HepG2 (cell line): Measurements from ENCODE around the gene HOXA7. TPM values are rescaled to one million over a fixed set of nuclear protein-coding genes. Genes with fewer than 3 reads are reported as not detected.

Source experiments
- HNRNPL ChIP-seq: fragments of 200-400 bp; formaldehyde crosslinking; IDR thresholded peaks from 2 replicates; pipeline ENCODE4 v1.6.1; 2017; ENCODE audit warnings: mild to moderate bottlenecking, low read depth, low read length
- TSC22D2 ChIP-seq: sonication (generic); formaldehyde crosslinking; IDR thresholded peaks from 2 replicates; pipeline ENCODE4 v1.5.1; 2020; ENCODE audit warnings: missing genetic modification reagents, mild to moderate bottlenecking, borderline replicate concordance
- ZNF274 ChIP-seq: sonication (generic); formaldehyde crosslinking; IDR thresholded peaks from 2 replicates; pipeline ENCODE4 v1.5.1; 2020; ENCODE audit warnings: mild to moderate bottlenecking, missing genetic modification reagents
- ZNF547 ChIP-seq: sonication (generic); formaldehyde crosslinking; IDR thresholded peaks from 2 replicates; pipeline ENCODE4 v1.5.1; 2020; ENCODE audit warnings: mild to moderate bottlenecking, missing genetic modification reagents
- ZNF704 ChIP-seq: sonication (generic); formaldehyde crosslinking; IDR thresholded peaks from 2 replicates; pipeline ENCODE4 v1.8.1; 2023; ENCODE audit warnings: mild to moderate bottlenecking, inconsistent platforms, moderate library complexity, missing genetic modification reagents, borderline replicate concordance
- polyA plus RNA-seq, 8 experiments: library from polyadenylated mRNA; depleted of rRNA in 3 of 8; stranded (reverse) in 7 of 8; unstranded in 1 of 8; fragments of >200 nt; fragmentation: Illumina TruSeq in 4 of 8; extraction: Trizol in 4 of 8; gene quantifications; 2 replicates each; pipeline versions ENCODE4 v1.2.1 to v1.2.3, GENCODE V29; 2011 to 2016; ENCODE audit warnings: low read depth in 4 of 8, missing spikeins in 1 of 8, mixed read lengths in 1 of 8; ENCODE audit not compliant: insufficient read depth in 1 of 8
- total RNA-seq, 5 experiments: library from RNA; depleted of rRNA; stranded (reverse); fragments of >200 nt; fragmentation: Illumina TruSeq; extraction: Trizol; gene quantifications; 2 replicates each; pipeline ENCODE4 v1.2.3, GENCODE V29; 2016; ENCODE audit warnings: low read depth in 1 of 5
- TF ChIP-seq, protein P1 (sequence below): sonication (generic); formaldehyde crosslinking; IDR thresholded peaks from 2 replicates; pipeline ENCODE4 v1.4.0; 2020; ENCODE audit warnings: mild to moderate bottlenecking, missing genetic modification reagents
- TF ChIP-seq, protein P2 (sequence below): sonication (generic); formaldehyde crosslinking; IDR thresholded peaks from one replicate; pipeline ENCODE4 v1.5.1; 2020; ENCODE audit warnings: mild to moderate bottlenecking, missing genetic modification reagents; ENCODE audit errors: not compliant biosample characterization
- TF ChIP-seq, protein P3 (sequence below): fragments of 450-650 bp; IDR thresholded peaks from 2 replicates; pipeline ENCODE4 v1.6.1; 2017; ENCODE audit warnings: mild to moderate bottlenecking
- TF ChIP-seq, protein P4 (sequence below): sonication (generic); formaldehyde crosslinking; IDR thresholded peaks from 2 replicates; pipeline ENCODE4 v1.5.0; 2020; ENCODE audit warnings: mild to moderate bottlenecking, missing genetic modification reagents

The HOXA7 gene
- total and polyA plus RNA-seq, 2 of the 13 experiments (the other 11 are each of a cell fraction or from before 2014, with no cell fraction given), result 0.05 TPM; not detected in 1

- TF ChIP-seq, protein P1, sequence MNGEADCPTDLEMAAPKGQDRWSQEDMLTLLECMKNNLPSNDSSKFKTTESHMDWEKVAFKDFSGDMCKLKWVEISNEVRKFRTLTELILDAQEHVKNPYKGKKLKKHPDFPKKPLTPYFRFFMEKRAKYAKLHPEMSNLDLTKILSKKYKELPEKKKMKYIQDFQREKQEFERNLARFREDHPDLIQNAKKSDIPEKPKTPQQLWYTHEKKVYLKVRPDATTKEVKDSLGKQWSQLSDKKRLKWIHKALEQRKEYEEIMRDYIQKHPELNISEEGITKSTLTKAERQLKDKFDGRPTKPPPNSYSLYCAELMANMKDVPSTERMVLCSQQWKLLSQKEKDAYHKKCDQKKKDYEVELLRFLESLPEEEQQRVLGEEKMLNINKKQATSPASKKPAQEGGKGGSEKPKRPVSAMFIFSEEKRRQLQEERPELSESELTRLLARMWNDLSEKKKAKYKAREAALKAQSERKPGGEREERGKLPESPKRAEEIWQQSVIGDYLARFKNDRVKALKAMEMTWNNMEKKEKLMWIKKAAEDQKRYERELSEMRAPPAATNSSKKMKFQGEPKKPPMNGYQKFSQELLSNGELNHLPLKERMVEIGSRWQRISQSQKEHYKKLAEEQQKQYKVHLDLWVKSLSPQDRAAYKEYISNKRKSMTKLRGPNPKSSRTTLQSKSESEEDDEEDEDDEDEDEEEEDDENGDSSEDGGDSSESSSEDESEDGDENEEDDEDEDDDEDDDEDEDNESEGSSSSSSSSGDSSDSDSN (CRISPR knock-in tag), result peak; percentile 44; the same call in 1 of the 2 replicates
- no peak for TF ChIP-seq HNRNPL
- TF ChIP-seq ZNF704 (CRISPR knock-in tag), result no peak
- TF ChIP-seq, protein P2, sequence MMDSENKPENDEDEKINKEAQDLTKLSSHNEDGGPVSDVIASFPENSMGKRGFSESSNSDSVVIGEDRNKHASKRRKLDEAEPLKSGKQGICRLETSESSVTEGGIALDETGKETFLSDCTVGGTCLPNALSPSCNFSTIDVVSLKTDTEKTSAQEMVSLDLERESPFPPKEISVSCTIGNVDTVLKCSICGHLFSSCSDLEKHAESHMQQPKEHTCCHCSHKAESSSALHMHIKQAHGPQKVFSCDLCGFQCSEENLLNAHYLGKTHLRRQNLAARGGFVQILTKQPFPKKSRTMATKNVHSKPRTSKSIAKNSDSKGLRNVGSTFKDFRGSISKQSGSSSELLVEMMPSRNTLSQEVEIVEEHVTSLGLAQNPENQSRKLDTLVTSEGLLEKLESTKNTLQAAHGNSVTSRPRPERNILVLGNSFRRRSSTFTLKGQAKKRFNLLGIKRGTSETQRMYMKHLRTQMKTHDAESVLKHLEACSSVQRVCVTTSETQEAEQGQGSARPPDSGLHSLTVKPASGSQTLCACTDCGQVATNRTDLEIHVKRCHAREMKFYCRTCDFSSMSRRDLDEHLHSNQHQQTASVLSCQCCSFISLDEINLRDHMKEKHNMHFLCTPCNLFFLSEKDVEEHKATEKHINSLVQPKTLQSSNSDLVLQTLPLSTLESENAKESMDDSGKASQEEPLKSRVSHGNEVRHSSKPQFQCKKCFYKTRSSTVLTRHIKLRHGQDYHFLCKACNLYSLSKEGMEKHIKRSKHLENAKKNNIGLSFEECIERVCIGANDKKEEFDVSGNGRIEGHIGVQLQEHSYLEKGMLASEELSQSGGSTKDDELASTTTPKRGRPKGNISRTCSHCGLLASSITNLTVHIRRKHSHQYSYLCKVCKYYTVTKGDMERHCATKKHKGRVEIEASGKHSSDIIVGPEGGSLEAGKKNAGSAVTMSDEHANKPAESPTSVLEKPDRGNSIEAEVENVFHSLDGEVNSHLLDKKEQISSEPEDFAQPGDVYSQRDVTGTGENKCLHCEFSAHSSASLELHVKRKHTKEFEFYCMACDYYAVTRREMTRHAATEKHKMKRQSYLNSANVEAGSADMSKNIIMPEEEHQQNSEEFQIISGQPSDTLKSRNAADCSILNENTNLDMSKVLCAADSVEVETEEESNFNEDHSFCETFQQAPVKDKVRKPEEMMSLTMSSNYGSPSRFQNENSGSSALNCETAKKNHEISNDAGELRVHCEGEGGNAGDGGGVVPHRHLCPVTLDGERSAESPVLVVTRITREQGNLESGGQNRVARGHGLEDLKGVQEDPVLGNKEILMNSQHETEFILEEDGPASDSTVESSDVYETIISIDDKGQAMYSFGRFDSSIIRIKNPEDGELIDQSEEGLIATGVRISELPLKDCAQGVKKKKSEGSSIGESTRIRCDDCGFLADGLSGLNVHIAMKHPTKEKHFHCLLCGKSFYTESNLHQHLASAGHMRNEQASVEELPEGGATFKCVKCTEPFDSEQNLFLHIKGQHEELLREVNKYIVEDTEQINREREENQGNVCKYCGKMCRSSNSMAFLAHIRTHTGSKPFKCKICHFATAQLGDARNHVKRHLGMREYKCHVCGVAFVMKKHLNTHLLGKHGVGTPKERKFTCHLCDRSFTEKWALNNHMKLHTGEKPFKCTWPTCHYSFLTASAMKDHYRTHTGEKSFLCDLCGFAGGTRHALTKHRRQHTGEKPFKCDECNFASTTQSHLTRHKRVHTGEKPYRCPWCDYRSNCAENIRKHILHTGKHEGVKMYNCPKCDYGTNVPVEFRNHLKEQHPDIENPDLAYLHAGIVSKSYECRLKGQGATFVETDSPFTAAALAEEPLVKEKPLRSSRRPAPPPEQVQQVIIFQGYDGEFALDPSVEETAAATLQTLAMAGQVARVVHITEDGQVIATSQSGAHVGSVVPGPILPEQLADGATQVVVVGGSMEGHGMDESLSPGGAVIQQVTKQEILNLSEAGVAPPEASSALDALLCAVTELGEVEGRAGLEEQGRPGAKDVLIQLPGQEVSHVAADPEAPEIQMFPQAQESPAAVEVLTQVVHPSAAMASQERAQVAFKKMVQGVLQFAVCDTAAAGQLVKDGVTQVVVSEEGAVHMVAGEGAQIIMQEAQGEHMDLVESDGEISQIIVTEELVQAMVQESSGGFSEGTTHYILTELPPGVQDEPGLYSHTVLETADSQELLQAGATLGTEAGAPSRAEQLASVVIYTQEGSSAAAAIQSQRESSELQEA, result no peak
- TF ChIP-seq, protein P3, sequence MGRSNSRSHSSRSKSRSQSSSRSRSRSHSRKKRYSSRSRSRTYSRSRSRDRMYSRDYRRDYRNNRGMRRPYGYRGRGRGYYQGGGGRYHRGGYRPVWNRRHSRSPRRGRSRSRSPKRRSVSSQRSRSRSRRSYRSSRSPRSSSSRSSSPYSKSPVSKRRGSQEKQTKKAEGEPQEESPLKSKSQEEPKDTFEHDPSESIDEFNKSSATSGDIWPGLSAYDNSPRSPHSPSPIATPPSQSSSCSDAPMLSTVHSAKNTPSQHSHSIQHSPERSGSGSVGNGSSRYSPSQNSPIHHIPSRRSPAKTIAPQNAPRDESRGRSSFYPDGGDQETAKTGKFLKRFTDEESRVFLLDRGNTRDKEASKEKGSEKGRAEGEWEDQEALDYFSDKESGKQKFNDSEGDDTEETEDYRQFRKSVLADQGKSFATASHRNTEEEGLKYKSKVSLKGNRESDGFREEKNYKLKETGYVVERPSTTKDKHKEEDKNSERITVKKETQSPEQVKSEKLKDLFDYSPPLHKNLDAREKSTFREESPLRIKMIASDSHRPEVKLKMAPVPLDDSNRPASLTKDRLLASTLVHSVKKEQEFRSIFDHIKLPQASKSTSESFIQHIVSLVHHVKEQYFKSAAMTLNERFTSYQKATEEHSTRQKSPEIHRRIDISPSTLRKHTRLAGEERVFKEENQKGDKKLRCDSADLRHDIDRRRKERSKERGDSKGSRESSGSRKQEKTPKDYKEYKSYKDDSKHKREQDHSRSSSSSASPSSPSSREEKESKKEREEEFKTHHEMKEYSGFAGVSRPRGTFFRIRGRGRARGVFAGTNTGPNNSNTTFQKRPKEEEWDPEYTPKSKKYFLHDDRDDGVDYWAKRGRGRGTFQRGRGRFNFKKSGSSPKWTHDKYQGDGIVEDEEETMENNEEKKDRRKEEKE, result no peak
- TF ChIP-seq ZNF274 (CRISPR knock-in tag), result no peak; the same call in 1 of the 2 replicates
- no peak for TF ChIP-seq TSC22D2
- 0 out of 2 replicates have a peak, but pooled peaks have one; percentile 14 for TF ChIP-seq ZNF547 (CRISPR knock-in tag)
- TF ChIP-seq, protein P4, sequence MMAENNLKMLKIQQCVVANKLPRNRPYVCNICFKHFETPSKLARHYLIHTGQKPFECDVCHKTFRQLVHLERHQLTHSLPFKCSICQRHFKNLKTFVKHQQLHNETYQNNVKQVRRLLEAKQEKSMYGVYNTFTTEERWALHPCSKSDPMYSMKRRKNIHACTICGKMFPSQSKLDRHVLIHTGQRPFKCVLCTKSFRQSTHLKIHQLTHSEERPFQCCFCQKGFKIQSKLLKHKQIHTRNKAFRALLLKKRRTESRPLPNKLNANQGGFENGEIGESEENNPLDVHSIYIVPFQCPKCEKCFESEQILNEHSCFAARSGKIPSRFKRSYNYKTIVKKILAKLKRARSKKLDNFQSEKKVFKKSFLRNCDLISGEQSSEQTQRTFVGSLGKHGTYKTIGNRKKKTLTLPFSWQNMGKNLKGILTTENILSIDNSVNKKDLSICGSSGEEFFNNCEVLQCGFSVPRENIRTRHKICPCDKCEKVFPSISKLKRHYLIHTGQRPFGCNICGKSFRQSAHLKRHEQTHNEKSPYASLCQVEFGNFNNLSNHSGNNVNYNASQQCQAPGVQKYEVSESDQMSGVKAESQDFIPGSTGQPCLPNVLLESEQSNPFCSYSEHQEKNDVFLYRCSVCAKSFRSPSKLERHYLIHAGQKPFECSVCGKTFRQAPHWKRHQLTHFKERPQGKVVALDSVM, result no peak
These were observed 13.2 kb downstream of the HOXA7 start, which contains the start of gene HOXA5 (continued) for GRCh38 chr7:27143023-27143949.
